Activated CD8-positive, alpha-beta memory T cell treated with anti-CD3 and anti-CD28 coated beads, Interleukin-2, amount 10 ng/mL, durations not matched to agents 7 days and 5 days (primary cell): ENCODE results near the gene ZNF628. TPM values are rescaled to one million over a fixed set of nuclear protein-coding genes. Genes with fewer than 3 reads are reported as not detected.

Experiments
- ATAC-seq: fragments of 150-1000 bp; cut with Tn5 transposase; one replicate; pipeline ENCODE4 v1.10.0; 2021; ENCODE audit warnings: moderate library complexity
- CTCF ChIA-PET: fragments of 350-600 bp; sonication (Branson Sonifier 250); formaldehyde crosslinking; loops from one replicate; lab custom pipeline; 2021; ENCODE audit warnings: antibody characterized with exemption; lab: Charles Lee
- DNase-seq: peaks from one replicate; pipeline ENCODE4 v3.0.0-alpha.2; 2020
- H3K27ac Mint-ChIP-seq: one replicate; pipeline ENCODE4 v1.8.0; 2021; ENCODE audit warnings: mild to moderate bottlenecking, mixed read lengths
- H3K27me3 Mint-ChIP-seq: one replicate; pipeline ENCODE4 v1.8.0; 2021; ENCODE audit warnings: mixed read lengths
- H3K36me3 Mint-ChIP-seq: one replicate; pipeline ENCODE4 v1.8.0; 2021; ENCODE audit warnings: mild to moderate bottlenecking, mixed read lengths
- H3K4me1 Mint-ChIP-seq: one replicate; pipeline ENCODE4 v1.8.0; 2021; ENCODE audit warnings: mixed read lengths
- H3K4me3 Mint-ChIP-seq: one replicate; pipeline ENCODE4 v1.8.0; 2021; ENCODE audit warnings: mild to moderate bottlenecking, moderate library complexity, mixed read lengths
- H3K9me3 Mint-ChIP-seq: one replicate; pipeline ENCODE4 v1.8.0; 2022; ENCODE audit warnings: low read depth, mixed read lengths
- total RNA-seq, 2 experiments: library from RNA; stranded (reverse); gene quantifications; one replicate each; pipeline ENCODE4 v1.2.3, GENCODE V29; 2021

ZNF628 gene
- total RNA-seq, 2 experiments from 2014 or later = 8.8 to 8.9 TPM

- CTCF ChIA-PET = interaction anchor here (6.3 kb wide), 1 partner anchor 41 kb away, joined by 41 read pairs; no protein-coding TSS in a partner anchor
- Mint-ChIP-seq H3K27me3 (peaks cover 2% of the 10 kb centered on the region), H3K9me3 (no peaks in the 10 kb centered on the region), H3K36me3 (no peaks in the 10 kb centered on the region), H3K4me3 (no peak overlapping the region), H3K4me1 (peaks cover 22% of the 10 kb centered on the region), H3K27ac (no peak overlapping the region)
- ATAC-seq (no peak), DNase-seq (no peak)
These were observed 12.8 kb upstream of the ZNF628 start for GRCh38 chr19:55463583-55464031.

GRCh38 chr19:55464039-55464661, 12.3 kb upstream of the ZNF628 start:
- Mint-ChIP-seq H3K27me3 (peaks cover 2% of the 10 kb centered on the region), H3K27ac (no peak overlapping the region), H3K4me1 (peaks cover 22% of the 10 kb centered on the region), H3K9me3 (no peaks in the 10 kb centered on the region), H3K4me3 (no peak overlapping the region), H3K36me3 (no peaks in the 10 kb centered on the region)
- ATAC-seq (no peak), DNase-seq (no peak)
- CTCF ChIA-PET = interaction anchor here (6.3 kb wide), 1 partner anchor 40 kb away, joined by 41 read pairs; no protein-coding TSS in a partner anchor

- H3K36me3 Mint-ChIP-seq = no peaks in the 10 kb centered on the region
- DNase-seq = no peak
- H3K4me1 Mint-ChIP-seq = peaks cover 22% of the 10 kb centered on the region
These were observed 11.8 kb upstream of the ZNF628 start, which contains the start of gene C19orf85 for GRCh38 chr19:55464662-55465054. TSS of gene C19orf85 (minus strand) at chr19:55464751. CDS start at chr19:55464554, 197 bp downstream.

GRCh38 chr19:55465460-55466240, 10.8 kb upstream of the ZNF628 start:
- CTCF ChIA-PET = interaction anchor here (1.0 to 4.9 kb wide), 7 partner anchors 9 to 173 kb away, joined by 3 to 76 read pairs (median 15); partner anchors contain the start of genes NAT14, ZNF628 and ZNF865
- no peak for ATAC-seq
- H3K4me1 Mint-ChIP-seq = peaks cover 15% of the 10 kb centered on the region
- no peaks in the 10 kb centered on the region for H3K9me3 Mint-ChIP-seq
- no peak overlapping the region for H3K4me3 Mint-ChIP-seq
- DNase-seq = no peak
- no peaks in the 10 kb centered on the region for H3K36me3 Mint-ChIP-seq
- H3K27me3 Mint-ChIP-seq = peaks cover 2% of the 10 kb centered on the region
- no peak overlapping the region for H3K27ac Mint-ChIP-seq

More at GRCh38 chr19:55464662-55465054, 11.8 kb upstream of the ZNF628 start, which contains the start of gene C19orf85:
- H3K27ac Mint-ChIP-seq = no peak within 1 kb of the TSS
- CTCF ChIA-PET = no interaction called here
- H3K4me3 Mint-ChIP-seq = no peak within 1 kb of the TSS
- H3K9me3 Mint-ChIP-seq = no peaks in the 10 kb centered on the region
- peaks cover 2% of the 10 kb centered on the region for H3K27me3 Mint-ChIP-seq
- no peak for ATAC-seq

- Mint-ChIP-seq H3K4me3 (no peak overlapping the region), H3K4me1 (peaks cover 12% of the 10 kb centered on the region), H3K9me3 (no peaks in the 10 kb centered on the region), H3K27me3 (peaks cover 2% of the 10 kb centered on the region), H3K27ac (no peak overlapping the region), H3K36me3 (no peaks in the 10 kb centered on the region)
- CTCF ChIA-PET = interaction anchor here (1.0 to 4.9 kb wide), 11 partner anchors 8 to 325 kb away, joined by 3 to 76 read pairs (median 6); partner anchors contain the start of genes NAT14, ZNF628 and ZNF865
- ATAC-seq (no peak), DNase-seq (no peak)
These were observed 10.2 kb upstream of the ZNF628 start for GRCh38 chr19:55466241-55466614.

- ATAC-seq = peak; percentile 96
- no peak overlapping the region for H3K27ac Mint-ChIP-seq
- no peak overlapping the region for H3K4me3 Mint-ChIP-seq
- no peaks in the 10 kb centered on the region for H3K36me3 Mint-ChIP-seq
- CTCF ChIA-PET = interaction anchor here (0.6 to 4.9 kb wide), 32 partner anchors 9 to 1584 kb away, joined by 3 to 76 read pairs (median 5); partner anchors contain the start of genes FIZ1, NAT14, PPP6R1 and TMEM238
- peaks cover 2% of the 10 kb centered on the region for H3K27me3 Mint-ChIP-seq
- peaks cover 3% of the 10 kb centered on the region for H3K4me1 Mint-ChIP-seq
- peak; percentile 74 for DNase-seq
- H3K9me3 Mint-ChIP-seq = no peaks in the 10 kb centered on the region
These were observed 9.0 kb upstream of the ZNF628 start for GRCh38 chr19:55467236-55468053.

- ATAC-seq = peak; percentile 16
- peaks cover 3% of the 10 kb centered on the region for H3K4me1 Mint-ChIP-seq
These were observed 8.4 kb upstream of the ZNF628 start for GRCh38 chr19:55468054-55468393.

GRCh38 chr19:55471266-55471665, 5.2 kb upstream of the ZNF628 start:
- CTCF ChIA-PET = interaction anchor here (1.0 to 1.2 kb wide), 2 partner anchors 32 to 33 kb away, joined by 3 to 9 read pairs; no protein-coding TSS in a partner anchor

More at GRCh38 chr19:55468054-55468393, 8.4 kb upstream of the ZNF628 start:
- CTCF ChIA-PET = interaction anchor here (0.6 to 4.9 kb wide), 26 partner anchors 8 to 1585 kb away, joined by 3 to 76 read pairs (median 6); partner anchors contain the start of genes FIZ1, NAT14, TMEM238 and ZNF524
- Mint-ChIP-seq H3K36me3 (no peaks in the 10 kb centered on the region), H3K27me3 (peaks cover 2% of the 10 kb centered on the region), H3K9me3 (no peaks in the 10 kb centered on the region), H3K4me3 (no peak overlapping the region), H3K27ac (no peak overlapping the region)
- DNase-seq = no peak

GRCh38 chr19:55472463-55472862, 4.0 kb upstream of the ZNF628 start:
- DNase-seq (no peak), ATAC-seq (no peak)
- Mint-ChIP-seq H3K9me3 (no peaks in the 10 kb centered on the region), H3K4me1 (peaks cover 16% of the 10 kb centered on the region), H3K36me3 (no peaks in the 10 kb centered on the region), H3K27ac (no peak overlapping the region), H3K4me3 (no peak overlapping the region), H3K27me3 (no peaks in the 10 kb centered on the region)
- CTCF ChIA-PET = no interaction called here

More at GRCh38 chr19:55471266-55471665, 5.2 kb upstream of the ZNF628 start:
- H3K27me3 Mint-ChIP-seq = no peaks in the 10 kb centered on the region
- DNase-seq = no peak
- peaks cover 13% of the 10 kb centered on the region for H3K4me1 Mint-ChIP-seq
- no peak overlapping the region for H3K4me3 Mint-ChIP-seq
- no peak for ATAC-seq
- H3K9me3 Mint-ChIP-seq = no peaks in the 10 kb centered on the region
- H3K27ac Mint-ChIP-seq = no peak overlapping the region
- H3K36me3 Mint-ChIP-seq = no peaks in the 10 kb centered on the region

- DNase-seq = no peak
- H3K9me3 Mint-ChIP-seq = no peaks in the 10 kb centered on the region
- no peaks in the 10 kb centered on the region for H3K36me3 Mint-ChIP-seq
- no peaks in the 10 kb centered on the region for H3K27me3 Mint-ChIP-seq
- CTCF ChIA-PET = interaction anchor here (7.5 kb wide), 1 partner anchor 31 kb away, joined by 47 read pairs; no protein-coding TSS in a partner anchor
- no peak for ATAC-seq
- peaks cover 21% of the 10 kb centered on the region for H3K4me1 Mint-ChIP-seq
- no peak overlapping the region for H3K4me3 Mint-ChIP-seq
- no peak overlapping the region for H3K27ac Mint-ChIP-seq
These were observed 3.0 kb upstream of the ZNF628 start for GRCh38 chr19:55473225-55474012.

- peak overlapping the region; percentile 32 for H3K4me3 Mint-ChIP-seq
- no peaks in the 10 kb centered on the region for H3K27me3 Mint-ChIP-seq
- peaks cover 29% of the 10 kb centered on the region for H3K4me1 Mint-ChIP-seq
- ATAC-seq (no peak), DNase-seq (no peak)
- H3K9me3 Mint-ChIP-seq = no peaks in the 10 kb centered on the region
- H3K27ac Mint-ChIP-seq = no peak overlapping the region
- no peaks in the 10 kb centered on the region for H3K36me3 Mint-ChIP-seq
- CTCF ChIA-PET = interaction anchor here (0.6 to 7.5 kb wide), 6 partner anchors 9 to 151 kb away, joined by 3 to 47 read pairs (median 3); no protein-coding TSS in a partner anchor
These were observed 1.9 kb upstream of the ZNF628 start for GRCh38 chr19:55474269-55475265.
